HG03460 (cell line): Measurements from ENCODE around the gene DOP1B.
"Not testable (repeated sequence)": the region's sequence is repeated elsewhere in the genome, so short reads cannot be mapped to it uniquely, and the experiment has no call there.

ENCODE experiments used
- ATAC-seq: cut with Tn5 transposase; IDR thresholded peaks from one replicate; pipeline ENCODE4 v1.9.1; 2021; ENCODE audit not compliant: unreplicated experiment

Gene DOP1B

GRCh38 chr21:36135391-36136102, 21.1 kb upstream of the DOP1B start:
- no peak for ATAC-seq

DNA sequence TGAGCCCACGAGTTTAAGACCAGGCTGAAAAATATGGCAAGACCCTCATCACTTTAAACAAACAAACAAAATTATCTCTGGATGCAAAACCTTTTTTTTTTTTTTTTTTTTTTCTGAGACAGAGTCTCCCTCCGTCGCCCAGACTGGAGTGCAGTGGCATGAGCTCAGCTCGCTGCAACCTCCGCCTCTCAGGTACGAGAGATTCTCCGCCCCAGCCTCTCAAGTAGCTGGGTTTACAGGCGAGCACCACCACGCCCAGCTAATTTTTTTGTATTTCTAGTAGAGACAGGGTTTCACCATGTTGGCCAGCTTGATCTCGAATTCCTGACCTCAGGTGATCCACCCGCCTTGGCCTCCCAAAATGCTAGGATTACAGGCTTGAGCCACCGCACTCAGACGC, 16.8 kb upstream of the DOP1B start:
- not testable (repeated sequence) for ATAC-seq

- peak; percentile 65 for ATAC-seq
These were observed 15.1 kb upstream of the DOP1B start for GRCh38 chr21:36141513-36141925.

DNA sequence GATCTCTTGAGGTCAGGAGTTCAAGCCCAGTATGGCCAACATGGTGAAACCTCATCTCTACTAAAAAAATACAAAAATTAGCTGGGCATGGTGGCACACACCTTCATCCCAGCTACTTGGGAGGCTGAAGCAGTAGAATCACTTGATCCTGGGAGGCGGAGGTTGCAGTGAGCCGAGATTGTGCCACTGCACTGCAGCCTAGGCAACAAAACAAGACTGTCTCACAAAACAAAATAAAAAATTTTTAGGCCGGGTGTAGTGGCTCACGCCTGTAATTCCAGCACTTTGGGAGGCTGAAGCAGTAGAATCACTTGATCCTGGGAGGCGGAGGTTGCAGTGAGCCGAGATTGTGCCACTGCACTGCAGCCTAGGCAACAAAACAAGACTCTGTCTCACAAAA, 12.4 kb upstream of the DOP1B start:
- ATAC-seq = not testable (repeated sequence)

GRCh38 chr21:36145259-36145658, 11.4 kb upstream of the DOP1B start:
- ATAC-seq = no peak

GRCh38 chr21:36147911-36148310, 8.7 kb upstream of the DOP1B start:
- ATAC-seq = no peak

DNA sequence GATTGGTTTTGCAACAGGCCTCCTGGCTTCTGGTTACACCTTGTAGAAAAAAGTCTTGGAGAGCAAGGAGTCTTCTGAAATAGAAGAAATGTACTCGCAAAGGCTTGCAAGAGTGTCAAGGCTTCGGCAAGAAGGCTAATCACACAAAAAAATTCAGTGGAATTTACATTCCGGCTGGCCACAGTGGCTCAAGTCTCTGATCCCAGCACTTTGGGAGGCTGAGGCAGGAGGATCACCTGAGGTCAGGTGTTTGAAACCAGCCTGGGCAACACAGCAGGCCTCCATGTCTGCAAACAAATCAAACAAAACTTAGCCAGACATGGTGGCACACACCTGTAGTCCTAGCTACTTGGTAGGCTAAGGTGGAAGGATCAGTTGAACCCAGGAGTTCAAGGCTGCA, 7.7 kb upstream of the DOP1B start:
- no peak for ATAC-seq

DNA sequence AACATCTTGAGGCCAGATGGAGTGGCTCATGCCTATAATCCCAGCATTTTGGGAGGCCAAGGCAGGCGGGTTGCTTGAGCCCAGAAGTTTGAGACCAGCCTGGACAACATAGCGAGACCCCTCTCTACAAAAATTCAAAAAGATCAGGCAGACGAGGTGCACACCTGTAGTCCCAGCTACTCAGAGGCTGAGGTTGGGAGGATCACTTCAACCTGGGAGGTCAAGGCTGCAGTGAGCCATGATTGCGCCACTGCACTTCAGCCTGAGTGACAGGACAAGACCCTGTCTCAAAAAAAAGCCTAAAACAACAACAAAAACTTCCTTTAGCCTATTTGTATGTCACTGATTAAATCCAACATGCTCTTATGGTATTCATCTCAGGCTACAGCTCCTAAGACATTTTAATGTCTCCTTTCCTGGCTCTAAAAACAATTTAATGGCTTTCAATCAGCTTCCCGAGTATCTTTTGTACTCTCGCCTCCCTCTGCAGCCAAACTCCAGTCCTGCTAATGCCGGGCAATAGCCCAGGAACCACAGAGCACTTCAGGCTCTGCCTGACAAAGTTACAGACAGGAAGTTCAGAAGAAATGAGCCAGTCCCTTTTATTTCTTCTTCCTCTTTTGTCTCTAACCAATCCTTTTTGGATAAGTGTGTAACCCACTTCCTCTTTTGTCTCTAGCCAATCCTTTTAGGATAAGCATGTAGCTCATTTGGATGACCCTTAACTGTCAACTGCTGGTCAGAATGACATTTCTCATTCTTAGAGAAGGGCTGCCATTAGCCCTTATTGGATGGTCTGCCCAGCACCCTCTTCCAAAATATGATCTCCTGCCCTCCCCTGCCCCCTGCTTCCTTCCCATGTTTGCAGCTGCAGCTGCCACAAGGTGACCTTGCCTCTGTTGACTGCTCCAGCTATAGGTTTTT, 6.6 kb upstream of the DOP1B start:
- ATAC-seq = no peak

DNA sequence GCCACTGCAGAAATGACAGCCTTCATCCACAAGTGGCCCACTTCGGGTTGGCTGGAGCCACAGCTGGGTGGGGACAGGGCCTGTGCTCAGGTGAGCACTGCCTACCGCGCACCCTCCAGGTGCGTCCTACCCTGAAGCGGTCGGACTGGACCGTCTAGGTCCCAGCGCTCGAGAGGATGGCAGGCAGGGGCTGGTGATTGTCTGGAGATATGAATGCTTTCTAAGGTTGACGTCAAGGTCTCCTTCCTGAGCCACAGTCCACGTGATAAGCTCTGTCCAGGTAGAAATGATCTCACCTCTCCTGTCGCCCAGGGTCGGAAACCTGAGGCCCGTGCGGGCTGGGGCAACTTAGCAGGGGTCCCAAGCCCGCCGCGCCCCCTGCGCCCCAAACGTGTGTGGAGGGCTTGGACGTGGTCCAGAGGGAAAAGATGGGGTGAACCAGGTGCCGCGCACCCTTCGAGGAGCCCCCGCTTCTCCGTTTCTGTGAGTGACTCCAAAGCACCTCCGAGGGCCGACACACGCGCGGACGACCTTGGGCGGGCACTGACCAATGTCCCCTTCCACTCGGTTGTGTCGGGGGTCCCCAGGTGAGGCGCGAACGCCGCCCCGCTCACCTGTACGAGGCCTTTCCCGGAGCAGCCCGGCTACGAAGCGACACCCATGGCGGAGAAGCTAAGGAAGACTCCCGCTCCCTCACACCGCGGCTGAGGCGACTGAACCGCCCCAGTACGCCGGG, 853 bp upstream of the DOP1B start:
- no peak for ATAC-seq

- ATAC-seq = peak; percentile 91
These were observed 247 bp upstream of the DOP1B start for GRCh38 chr21:36156339-36156814.

DNA sequence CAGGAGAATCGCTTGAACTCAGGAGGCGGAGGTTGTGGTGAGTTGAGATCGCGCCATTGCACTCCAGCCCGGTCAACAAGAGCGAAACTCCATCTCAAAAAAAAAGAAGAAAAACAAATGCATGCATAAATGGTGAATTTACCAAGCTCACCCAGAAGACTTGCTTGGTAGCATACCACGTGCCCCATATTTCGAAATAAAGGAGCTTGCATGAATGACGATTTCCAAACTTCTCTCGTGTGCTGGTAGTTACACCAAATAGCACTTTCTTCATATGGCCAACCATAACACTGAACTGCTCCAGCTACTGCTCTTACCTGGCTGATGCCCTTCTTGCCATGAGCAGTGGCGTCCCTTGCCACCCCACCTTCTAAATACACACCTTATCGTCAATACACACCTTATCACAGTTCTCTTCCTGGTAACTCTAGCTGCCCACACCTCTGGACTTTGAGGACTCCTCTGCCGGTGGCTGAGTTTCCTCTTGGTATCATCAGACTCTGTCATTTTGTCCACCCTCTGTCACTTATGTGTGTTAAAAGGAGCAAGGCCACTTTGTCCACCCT, 2.8 kb downstream of the DOP1B start:
- no peak for ATAC-seq

DNA sequence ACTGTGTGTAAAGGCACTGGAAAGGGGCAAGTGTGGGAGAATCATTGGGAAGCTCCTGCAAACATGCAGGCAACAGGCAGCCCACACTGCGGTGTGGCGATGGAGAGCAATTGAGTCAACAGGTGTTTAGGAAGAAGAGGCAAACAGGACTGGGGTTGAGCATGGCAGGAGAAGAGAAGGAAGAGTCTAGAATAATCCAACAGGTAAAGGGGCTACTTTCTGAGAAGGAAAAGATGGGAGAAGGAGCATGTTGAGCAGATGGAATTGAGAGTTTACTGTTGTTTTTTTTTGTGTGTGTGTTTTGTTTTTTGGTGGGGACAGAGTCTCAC, 4.2 kb downstream of the DOP1B start:
- no peak for ATAC-seq

DNA sequence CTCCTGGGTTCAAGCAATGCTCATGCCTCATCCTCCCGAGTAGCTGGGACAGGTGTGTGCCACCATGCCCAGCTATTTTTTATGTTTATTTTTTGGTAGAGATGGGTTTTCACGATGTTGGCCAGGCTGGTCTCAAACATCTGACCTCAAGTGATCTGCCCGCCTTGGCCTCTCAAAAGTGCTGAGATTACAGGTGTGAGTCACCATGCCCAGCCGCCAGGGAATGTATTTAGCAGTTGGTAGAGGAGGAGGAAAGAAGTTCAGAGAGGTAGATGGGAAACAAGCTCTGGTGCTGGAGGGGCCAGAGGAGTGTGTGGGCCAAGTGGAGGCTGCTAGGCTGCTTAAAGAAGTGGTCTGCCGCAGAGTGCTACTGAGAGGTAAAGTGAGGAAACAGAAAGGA, 6.0 kb downstream of the DOP1B start:
- no peak for ATAC-seq

- ATAC-seq = no peak
These were observed 7.4 kb downstream of the DOP1B start for GRCh38 chr21:36163750-36164741.

DNA sequence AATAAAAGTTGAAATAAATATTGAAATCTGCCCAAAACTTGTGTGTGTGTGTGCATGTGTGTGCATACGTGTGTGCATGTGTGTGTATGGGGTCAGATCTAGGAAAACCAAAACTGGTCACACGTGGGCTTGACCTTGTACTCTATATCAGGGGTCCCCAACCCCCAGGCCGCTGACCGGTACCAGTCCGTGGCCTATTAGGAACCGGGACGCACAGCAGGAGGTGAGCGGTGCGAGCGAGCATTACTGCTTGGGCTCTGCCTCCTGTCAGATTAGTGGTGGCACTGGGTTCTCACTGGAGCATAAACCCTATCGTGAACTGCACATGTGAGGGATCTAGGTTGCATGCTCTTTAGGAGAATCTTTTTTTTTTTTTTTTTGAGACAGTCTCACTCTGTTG, 8.7 kb downstream of the DOP1B start:
- no peak for ATAC-seq

DNA sequence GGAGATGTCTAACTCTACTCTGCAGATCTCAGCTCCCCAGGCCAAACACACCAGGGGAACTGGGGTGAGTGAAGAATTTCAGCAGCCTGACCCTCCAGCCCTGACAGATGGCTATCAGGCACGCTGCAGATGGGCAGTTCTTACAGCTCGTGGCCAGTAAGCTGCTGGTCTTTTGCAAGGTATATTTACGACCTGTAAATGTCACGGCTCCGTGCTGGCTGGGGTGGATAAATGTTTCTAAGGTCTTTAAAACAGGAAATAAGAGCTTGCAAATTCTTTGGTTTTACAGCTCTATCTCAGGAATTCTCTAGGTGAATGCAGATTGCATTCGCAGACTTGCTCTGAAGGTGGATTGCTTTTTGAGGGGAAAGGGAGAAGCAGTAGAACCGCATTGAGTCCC, 10.1 kb downstream of the DOP1B start:
- ATAC-seq = no peak

- no peak for ATAC-seq
These were observed 10.9 kb downstream of the DOP1B start for GRCh38 chr21:36167541-36167940.

- ATAC-seq = no peak
These were observed 13.0 kb downstream of the DOP1B start for GRCh38 chr21:36169470-36170128.

GRCh38 chr21:36170823-36171222, 14.2 kb downstream of the DOP1B start:
- ATAC-seq = no peak

GRCh38 chr21:36171336-36171735, 14.7 kb downstream of the DOP1B start:
- ATAC-seq = no peak
